ENCODE data around the gene BYSL. TPM values are rescaled to one million over a fixed set of nuclear protein-coding genes. Genes with fewer than 3 reads are reported as not detected.

Gene BYSL
- total RNA-seq, 4 donors from 2014 or later = 6.3 to 19.4 (median 13.0) TPM

- no peak overlapping the region for H3K4me3 ChIP-seq
- TF ChIP-seq, protein P1, sequence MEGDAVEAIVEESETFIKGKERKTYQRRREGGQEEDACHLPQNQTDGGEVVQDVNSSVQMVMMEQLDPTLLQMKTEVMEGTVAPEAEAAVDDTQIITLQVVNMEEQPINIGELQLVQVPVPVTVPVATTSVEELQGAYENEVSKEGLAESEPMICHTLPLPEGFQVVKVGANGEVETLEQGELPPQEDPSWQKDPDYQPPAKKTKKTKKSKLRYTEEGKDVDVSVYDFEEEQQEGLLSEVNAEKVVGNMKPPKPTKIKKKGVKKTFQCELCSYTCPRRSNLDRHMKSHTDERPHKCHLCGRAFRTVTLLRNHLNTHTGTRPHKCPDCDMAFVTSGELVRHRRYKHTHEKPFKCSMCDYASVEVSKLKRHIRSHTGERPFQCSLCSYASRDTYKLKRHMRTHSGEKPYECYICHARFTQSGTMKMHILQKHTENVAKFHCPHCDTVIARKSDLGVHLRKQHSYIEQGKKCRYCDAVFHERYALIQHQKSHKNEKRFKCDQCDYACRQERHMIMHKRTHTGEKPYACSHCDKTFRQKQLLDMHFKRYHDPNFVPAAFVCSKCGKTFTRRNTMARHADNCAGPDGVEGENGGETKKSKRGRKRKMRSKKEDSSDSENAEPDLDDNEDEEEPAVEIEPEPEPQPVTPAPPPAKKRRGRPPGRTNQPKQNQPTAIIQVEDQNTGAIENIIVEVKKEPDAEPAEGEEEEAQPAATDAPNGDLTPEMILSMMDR (IDR thresholded peaks at IDR 0.05) = no peak
- no peak for TF ChIP-seq POLR2A (IDR thresholded peaks at IDR 0.05)
- peaks cover 0 to 25% (median 4%) of the 10 kb centered on the region in 3 donors for H3K4me1 ChIP-seq
- intact Hi-C loops (cut with DNase I) = no loop called here
- H3K27ac ChIP-seq = no peak overlapping the region
- H3K27me3 ChIP-seq = no peaks in the 10 kb centered on the region
- no peak for DNase-seq
- no peaks in the 10 kb centered on the region for H3K9me3 ChIP-seq
- 42 to 53% methylated on average over 4 of the region's 4 CpGs for WGBS, 2 donors
- H3K36me3 ChIP-seq = peaks cover 0 to 9% (median 0%) of the 10 kb centered on the region in 3 donors
Measured at GRCh38 chr6:41966961-41967311, 45.6 kb downstream of the BYSL start.

GRCh38 chr6:41967312-41968287 is 46.3 kb downstream of the BYSL start:
- no peak for DNase-seq

GRCh38 chr6:41970436-41970846 is 49.1 kb downstream of the BYSL start:
- 35 to 39% methylated on average over 4 of the region's 4 CpGs for WGBS, 2 donors
- H3K4me1 ChIP-seq = peaks cover 0 to 28% (median 7%) of the 10 kb centered on the region in 3 donors
- peaks cover 0 to 5% (median 0%) of the 10 kb centered on the region in 3 donors for H3K36me3 ChIP-seq
- H3K4me3 ChIP-seq = no peak overlapping the region
- DNase-seq = no peak
- no peaks in the 10 kb centered on the region for H3K27me3 ChIP-seq
- intact Hi-C loops (cut with DNase I) = no loop called here
- TF ChIP-seq POLR2A (IDR thresholded peaks at IDR 0.05) = no peak
- TF ChIP-seq, protein P1 (IDR thresholded peaks at IDR 0.05) = no peak
- no peak overlapping the region for H3K27ac ChIP-seq
- no peaks in the 10 kb centered on the region for H3K9me3 ChIP-seq

More at GRCh38 chr6:41967312-41968287, 46.3 kb downstream of the BYSL start:
- H3K27me3 ChIP-seq = no peaks in the 10 kb centered on the region
- no peaks in the 10 kb centered on the region for H3K9me3 ChIP-seq
- peaks cover 0 to 9% (median 0%) of the 10 kb centered on the region in 3 donors for H3K36me3 ChIP-seq
- intact Hi-C loops (cut with DNase I) = no loop called here
- H3K27ac ChIP-seq = no peak overlapping the region
- peaks cover 0 to 25% (median 4%) of the 10 kb centered on the region in 3 donors for H3K4me1 ChIP-seq
- WGBS, 2 donors = 70 to 86% methylated on average over 7 of the region's 7 CpGs
- TF ChIP-seq POLR2A (IDR thresholded peaks at IDR 0.05) = no peak
- TF ChIP-seq, protein P1 (IDR thresholded peaks at IDR 0.05) = no peak
- H3K4me3 ChIP-seq = no peak overlapping the region

DNA sequence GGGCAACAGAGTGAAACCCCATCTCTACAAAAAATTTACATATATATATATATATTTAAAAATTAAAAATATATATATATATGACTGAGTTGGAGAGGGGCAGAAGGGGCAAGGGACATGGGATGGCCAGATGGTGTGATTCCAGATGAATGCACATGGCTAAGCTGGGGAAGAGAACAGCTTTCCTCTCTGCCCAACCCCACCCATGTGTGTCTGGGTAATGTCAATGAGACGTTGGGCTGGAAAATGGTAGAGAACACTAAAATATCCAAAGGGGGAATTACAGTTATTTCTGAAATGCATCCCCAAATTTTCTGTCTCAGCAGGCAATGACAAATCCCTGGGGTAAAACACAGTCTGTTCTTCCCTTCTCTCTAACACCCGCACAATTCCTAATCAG is 51.5 kb downstream of the BYSL start:
- Histone ChIP-seq H3K9me3 (no peaks in the 10 kb centered on the region), H3K27me3 (no peaks in the 10 kb centered on the region), H3K36me3 (no peaks in the 10 kb centered on the region), H3K4me3 (no peak overlapping the region), H3K27ac (no peak overlapping the region), H3K4me1 (peaks cover 0 to 17% (median 7%) of the 10 kb centered on the region in 3 donors)
- intact Hi-C loops (cut with DNase I) = no loop called here
- WGBS, 2 donors = 68 to 73% methylated on average over 2 of the region's 2 CpGs
- DNase-seq = no peak
- TF ChIP-seq, protein P1 (IDR thresholded peaks at IDR 0.05) = no peak
- TF ChIP-seq POLR2A (IDR thresholded peaks at IDR 0.05) = no peak

- Histone ChIP-seq H3K27ac (no peak overlapping the region), H3K9me3 (no peaks in the 10 kb centered on the region), H3K4me3 (no peak overlapping the region), H3K36me3 (no peaks in the 10 kb centered on the region), H3K4me1 (peaks cover 0 to 17% (median 7%) of the 10 kb centered on the region in 3 donors), H3K27me3 (no peaks in the 10 kb centered on the region)
- intact Hi-C loops (cut with DNase I) = no loop called here
- DNase-seq = no peak
- WGBS, 2 donors = 91% methylated on average over 5 of the region's 5 CpGs
- TF ChIP-seq, protein P1 (IDR thresholded peaks at IDR 0.05) = no peak
- TF ChIP-seq POLR2A (IDR thresholded peaks at IDR 0.05) = no peak
Measured at GRCh38 chr6:41974281-41974825, 53.1 kb downstream of the BYSL start.

Measured in esophagus squamous epithelium (tissue), 5 donors.